Liver (tissue), 9 donors: Measurements from ENCODE around the gene TNS2. TPM values are rescaled to one million over a fixed set of nuclear protein-coding genes. Genes with fewer than 3 reads are reported as not detected.

Experiments
- DNase-seq: peaks from one replicate; pipeline ENCODE4 v3.0.0-alpha.2; 2017; ENCODE audit warnings: low spot score
- H3K27ac ChIP-seq, 2 donors: one replicate each; pipeline ENCODE4 v1.7.0; 2013; ENCODE audit warnings: inconsistent platforms in 2 of 2, low read length in 2 of 2, control low read depth in 1 of 2, low read depth in 1 of 2, mild to moderate bottlenecking in 1 of 2
- H3K27me3 ChIP-seq, 4 donors: one replicate each; pipeline versions ENCODE4 v1.6.1 to v1.7.0; 2013; ENCODE audit warnings: low read length in 3 of 4, inconsistent platforms in 1 of 4, mild to moderate bottlenecking in 1 of 4, moderate library complexity in 1 of 4; ENCODE audit not compliant: control insufficient read depth in 4 of 4, insufficient read depth in 4 of 4
- H3K36me3 ChIP-seq, 4 donors: one replicate each; pipeline versions ENCODE4 v1.6.1 to v1.7.0; 2013; ENCODE audit warnings: low read length in 3 of 4, mild to moderate bottlenecking in 3 of 4, low read depth in 1 of 4, moderate library complexity in 1 of 4; ENCODE audit not compliant: control insufficient read depth in 4 of 4, insufficient read depth in 3 of 4
- H3K4me1 ChIP-seq, 4 donors: one replicate each; pipeline versions ENCODE4 v1.6.1 to v1.7.0; 2013; ENCODE audit warnings: low read length in 3 of 4, mild to moderate bottlenecking in 3 of 4, moderate library complexity in 1 of 4; ENCODE audit not compliant: control insufficient read depth in 4 of 4, insufficient read depth in 4 of 4
- H3K4me3 ChIP-seq, 3 donors: one replicate each; pipeline versions ENCODE4 v1.6.1 to v1.7.0; 2013; ENCODE audit warnings: low read length in 3 of 3, control low read depth in 1 of 3, low read depth in 1 of 3, mild to moderate bottlenecking in 1 of 3
- H3K9ac ChIP-seq, 2 donors: one replicate each; pipeline ENCODE4 v1.7.0; 2013; ENCODE audit warnings: low read length in 2 of 2, mild to moderate bottlenecking in 2 of 2, moderate library complexity in 2 of 2, control low read depth in 1 of 2, low read depth in 1 of 2
- H3K9me3 ChIP-seq, 4 donors: one replicate each; pipeline versions ENCODE4 v1.6.1 to v1.7.0; 2013; ENCODE audit warnings: low read length in 3 of 4; ENCODE audit not compliant: control insufficient read depth in 4 of 4
- CTCF ChIP-seq: fragments of 150-350 bp; IDR thresholded peaks from 2 replicates; pipeline ENCODE4 v1.5.1; 2017; ENCODE audit warnings: improper control_type of control experiment, low read depth, low read length; ENCODE audit not compliant: missing input control
- EGR1 ChIP-seq, 2 donors: IDR thresholded peaks; 2 replicates each; pipeline ENCODE4 v1.6.1; 2016 to 2018; ENCODE audit warnings: antibody characterized with exemption in 2 of 2, low read depth in 2 of 2
- FOXA1 ChIP-seq: IDR thresholded peaks from 2 replicates; pipeline ENCODE4 v1.6.1; 2016; ENCODE audit warnings: antibody characterized with exemption
- FOXA2 ChIP-seq: IDR thresholded peaks from 2 replicates; pipeline ENCODE4 v1.6.1; 2016; ENCODE audit warnings: antibody characterized with exemption
- GABPA ChIP-seq, 2 donors: IDR thresholded peaks in 1 of 2; conservative IDR thresholded peaks in 1 of 2; 2 replicates each; pipeline ENCODE4 v1.6.1; 2016; ENCODE audit warnings: antibody characterized with exemption in 2 of 2, mild to moderate bottlenecking in 1 of 2, moderate library complexity in 1 of 2
- HNF4A ChIP-seq, 2 donors: conservative IDR thresholded peaks; 2 replicates each; pipeline ENCODE4 v1.6.1; 2016; ENCODE audit warnings: antibody characterized with exemption in 2 of 2, mild to moderate bottlenecking in 2 of 2
- HNF4G ChIP-seq: IDR thresholded peaks from 2 replicates; pipeline ENCODE4 v1.6.1; 2016; ENCODE audit warnings: antibody characterized with exemption
- JUND ChIP-seq, 2 donors: IDR thresholded peaks; 2 replicates each; pipeline ENCODE4 v1.6.1; 2016; ENCODE audit warnings: antibody characterized with exemption in 2 of 2
- NR2F2 ChIP-seq: IDR thresholded peaks from 2 replicates; pipeline ENCODE4 v1.6.1; 2016; ENCODE audit warnings: antibody characterized with exemption
- RAD21 ChIP-seq, 2 donors: IDR thresholded peaks; 2 replicates each; pipeline ENCODE4 v1.6.1; 2016; ENCODE audit warnings: antibody characterized with exemption in 2 of 2, mild to moderate bottlenecking in 2 of 2
- REST ChIP-seq: IDR thresholded peaks from 2 replicates; pipeline ENCODE4 v1.6.1; 2016; ENCODE audit warnings: antibody characterized with exemption, mild to moderate bottlenecking
- RXRA ChIP-seq, 2 donors: IDR thresholded peaks; 2 replicates each; pipeline ENCODE4 v1.6.1; 2017 to 2018; ENCODE audit warnings: antibody characterized with exemption in 2 of 2, mild to moderate bottlenecking in 1 of 2
- SP1 ChIP-seq: IDR thresholded peaks from 2 replicates; pipeline ENCODE4 v1.6.1; 2018; ENCODE audit warnings: antibody characterized with exemption, mild to moderate bottlenecking
- TAF1 ChIP-seq: conservative IDR thresholded peaks from 2 replicates; pipeline ENCODE4 v1.6.1; 2016; ENCODE audit warnings: antibody characterized with exemption, mild to moderate bottlenecking
- YY1 ChIP-seq: IDR thresholded peaks from 2 replicates; pipeline ENCODE4 v1.6.1; 2016; ENCODE audit warnings: antibody characterized with exemption, mild to moderate bottlenecking
- ZBTB33 ChIP-seq: IDR thresholded peaks from 2 replicates; pipeline ENCODE4 v1.6.1; 2016; ENCODE audit warnings: antibody characterized with exemption
- WGBS: extraction: QIAGEN DNeasy Blood & Tissue Kit; methylation state at CpG from one replicate; pipeline ENCODE4 v1.1.7; 2013; 5-methylcytosine and 5-hydroxymethylcytosine counted together
- polyA plus RNA-seq, 2 donors: library from polyadenylated mRNA; stranded (reverse) in 1 of 2; unstranded in 1 of 2; fragments of 200-250 nt in 1 of 2; fragments of >200 nt in 1 of 2; fragmentation: Nextera tagmentation in 1 of 2; extraction: Ambion mirVana in 1 of 2; gene quantifications; one replicate each; pipeline versions ENCODE4 v1.2.1 to v1.2.3, GENCODE V29; 2013 to 2015
- total RNA-seq, 2 donors: library from RNA; depleted of rRNA; stranded (reverse); fragments of >200 nt; gene quantifications; one replicate each; pipeline ENCODE4 v1.2.3, GENCODE V29; 2014
- TF ChIP-seq, protein P1 (sequence below): IDR thresholded peaks from 2 replicates; pipeline ENCODE4 v1.6.1; 2016; ENCODE audit warnings: antibody characterized with exemption
- TF ChIP-seq, protein P2 (sequence below): IDR thresholded peaks from 2 replicates; pipeline ENCODE4 v1.6.1; 2016; ENCODE audit warnings: antibody characterized with exemption
- donor health status: healthy.
- donor health status: healthy.
- donor health status: healthy.
- donor health status: healthy.
- donor health status: healthy.

The TNS2 gene
- total and polyA plus RNA-seq, 4 donors = 11.7 to 94.0 (median 46.0) TPM

GRCh38 chr12:53060064-53060720 is 10.3 kb downstream of the TNS2 start (continued):
- TF ChIP-seq REST (no peak), TAF1 (no peak)

DNA sequence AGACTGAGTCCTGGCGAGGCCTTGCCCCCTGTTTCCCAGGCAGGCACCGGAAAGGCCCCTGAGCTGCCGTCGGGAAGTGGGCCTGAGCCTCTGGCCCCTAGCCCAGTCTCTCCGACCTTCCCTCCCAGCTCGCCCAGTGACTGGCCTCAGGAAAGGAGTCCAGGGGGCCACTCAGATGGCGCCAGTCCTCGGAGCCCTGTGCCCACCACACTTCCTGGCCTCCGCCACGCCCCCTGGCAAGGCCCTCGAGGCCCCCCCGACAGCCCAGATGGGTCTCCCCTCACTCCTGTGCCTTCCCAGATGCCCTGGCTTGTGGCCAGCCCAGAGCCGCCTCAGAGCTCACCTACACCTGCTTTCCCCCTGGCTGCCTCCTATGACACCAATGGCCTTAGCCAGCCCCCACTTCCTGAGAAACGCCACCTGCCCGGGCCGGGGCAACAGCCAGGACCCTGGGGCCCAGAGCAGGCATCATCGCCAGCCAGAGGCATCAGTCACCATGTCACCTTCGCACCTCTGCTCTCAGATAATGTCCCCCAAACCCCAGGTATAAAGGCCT is 10.9 kb downstream of the TNS2 start:
- TF ChIP-seq, protein P1, sequence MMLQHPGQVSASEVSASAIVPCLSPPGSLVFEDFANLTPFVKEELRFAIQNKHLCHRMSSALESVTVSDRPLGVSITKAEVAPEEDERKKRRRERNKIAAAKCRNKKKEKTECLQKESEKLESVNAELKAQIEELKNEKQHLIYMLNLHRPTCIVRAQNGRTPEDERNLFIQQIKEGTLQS = no peak
- TF ChIP-seq NR2F2 (no peak), RXRA (IDR thresholded peaks at IDR 0.05) (no peak), HNF4G (no peak), EGR1 (IDR thresholded peaks at IDR 0.05; ENCODE audit: low read depth in 2 of 2) (no peak), TAF1 (no peak), SP1 (no peak), FOXA2 (no peak), GABPA (IDR thresholded peaks at IDR 0.05 in 1 of 2, conservative IDR thresholded peaks at IDR 0.05 in 1 of 2) (no peak), FOXA1 (no peak), HNF4A (conservative IDR thresholded peaks at IDR 0.05) (no peak), ZBTB33 (no peak), YY1 (no peak), CTCF (no peak), RAD21 (IDR thresholded peaks at IDR 0.05) (no peak), REST (no peak), JUND (IDR thresholded peaks at IDR 0.05) (no peak)
- TF ChIP-seq, protein P2, sequence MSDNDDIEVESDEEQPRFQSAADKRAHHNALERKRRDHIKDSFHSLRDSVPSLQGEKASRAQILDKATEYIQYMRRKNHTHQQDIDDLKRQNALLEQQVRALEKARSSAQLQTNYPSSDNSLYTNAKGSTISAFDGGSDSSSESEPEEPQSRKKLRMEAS = no peak
- Histone ChIP-seq H3K4me3 (no peak overlapping the region), H3K4me1 (peaks cover 18 to 45% (median 27%) of the 10 kb centered on the region in 4 donors), H3K27me3 (no peaks in the 10 kb centered on the region), H3K36me3 (peaks cover 3 to 48% (median 32%) of the 10 kb centered on the region in 4 donors), H3K9ac (no peak overlapping the region), H3K9me3 (no peaks in the 10 kb centered on the region), H3K27ac (peak overlapping the region; percentile 63 to 71)
- no peak for DNase-seq
- 48% methylated on average over 18 of the region's 18 CpGs for WGBS
